Osteoblast (primary cell): Measurements from ENCODE around the gene KCNQ5. TPM values are rescaled to one million over a fixed set of nuclear protein-coding genes. Genes with fewer than 3 reads are reported as not detected.

Experiments used
- DNase-seq: peaks from one replicate; pipeline ENCODE4 v3.0.0; 2011; ENCODE audit warnings: low spot score, mixed read lengths; ENCODE audit not compliant: insufficient read length; ENCODE audit errors: missing footprints
- H2AFZ ChIP-seq: 2 replicates; pipeline ENCODE4 v1.6.0; 2011; ENCODE audit warnings: mild to moderate bottlenecking, low read length
- H3K27ac ChIP-seq: 2 replicates; pipeline ENCODE4 v1.5.1; 2011; ENCODE audit warnings: mild to moderate bottlenecking, low read depth, low read length, moderate library complexity
- H3K27me3 ChIP-seq: 2 replicates; pipeline ENCODE4 v1.6.0; 2012; ENCODE audit warnings: mild to moderate bottlenecking, control low read depth, inconsistent platforms, low read length, moderate library complexity; ENCODE audit not compliant: insufficient read depth
- H3K36me3 ChIP-seq: 2 replicates; pipeline ENCODE4 v1.5.1; 2011; ENCODE audit warnings: mild to moderate bottlenecking, low read length, control low read depth, moderate library complexity; ENCODE audit not compliant: insufficient read depth
- H3K4me1 ChIP-seq: 2 replicates; pipeline ENCODE4 v1.5.1; 2011; ENCODE audit warnings: mild to moderate bottlenecking, low read length, control low read depth, moderate library complexity; ENCODE audit not compliant: insufficient read depth
- H3K4me2 ChIP-seq: 2 replicates; pipeline ENCODE4 v1.6.0; 2011; ENCODE audit warnings: mild to moderate bottlenecking, low read length; ENCODE audit not compliant: insufficient read depth
- H3K4me3 ChIP-seq: fragments of 200-600 bp; sonication (generic); 3 replicates; pipeline ENCODE4 v1.5.1; 2012; ENCODE audit warnings: mild to moderate bottlenecking, low read length, inconsistent platforms; ENCODE audit not compliant: insufficient read depth
- H3K79me2 ChIP-seq: 2 replicates; pipeline ENCODE4 v1.6.0; 2012; ENCODE audit warnings: mild to moderate bottlenecking, low read length, control low read depth, inconsistent platforms; ENCODE audit not compliant: insufficient read depth
- H3K9me3 ChIP-seq: 2 replicates; pipeline ENCODE4 v1.5.1; 2011; ENCODE audit warnings: low read depth, low read length, control low read depth
- H4K20me1 ChIP-seq: 2 replicates; pipeline ENCODE4 v1.6.0; 2012; ENCODE audit warnings: mild to moderate bottlenecking, low read length, control low read depth; ENCODE audit not compliant: insufficient read depth
- total RNA-seq: library from RNA; depleted of rRNA; stranded (reverse); fragments of >200 nt; gene quantifications from 2 replicates; pipeline ENCODE4 v1.2.3, GENCODE V29; 2012
- TF ChIP-seq, protein P1 (sequence below): IDR thresholded peaks from 2 replicates; pipeline ENCODE4 v1.5.1; 2011; ENCODE audit warnings: mild to moderate bottlenecking, low read depth, low read length, moderate library complexity; ENCODE audit errors: extremely low read depth

KCNQ5 gene
- total RNA-seq, 1 donor, result 4.0 TPM

DNA sequence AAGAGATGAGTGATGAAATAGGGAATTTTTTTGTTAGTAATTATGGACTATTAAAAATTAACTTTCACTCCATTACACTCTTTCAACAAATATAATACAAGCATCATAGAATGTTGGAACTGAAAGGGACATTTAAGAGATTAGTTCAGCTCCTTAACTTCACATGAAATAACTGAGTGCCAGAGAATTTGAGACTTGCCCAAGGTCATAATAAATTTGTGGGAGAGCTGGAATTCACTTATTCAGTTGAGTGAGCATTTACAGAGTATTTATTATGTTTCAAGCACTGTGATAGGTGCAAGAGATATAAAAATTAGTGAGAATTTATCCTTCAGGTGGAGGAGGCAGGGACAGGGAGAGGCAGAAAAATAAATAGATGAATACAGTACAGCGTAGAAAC, 154.6 kb downstream of the KCNQ5 start:
- no peak overlapping the region for H3K4me3 ChIP-seq
- H3K4me1 ChIP-seq, result no peaks in the 10 kb centered on the region
- DNase-seq, result no peak
- no peaks in the 10 kb centered on the region for H3K79me2 ChIP-seq
- H3K36me3 ChIP-seq, result no peaks in the 10 kb centered on the region
- H3K4me2 ChIP-seq, result no peak overlapping the region
- no peaks in the 10 kb centered on the region for H3K27me3 ChIP-seq
- no peak overlapping the region for H2AFZ ChIP-seq
- no peaks in the 10 kb centered on the region for H3K9me3 ChIP-seq
- TF ChIP-seq, protein P1, sequence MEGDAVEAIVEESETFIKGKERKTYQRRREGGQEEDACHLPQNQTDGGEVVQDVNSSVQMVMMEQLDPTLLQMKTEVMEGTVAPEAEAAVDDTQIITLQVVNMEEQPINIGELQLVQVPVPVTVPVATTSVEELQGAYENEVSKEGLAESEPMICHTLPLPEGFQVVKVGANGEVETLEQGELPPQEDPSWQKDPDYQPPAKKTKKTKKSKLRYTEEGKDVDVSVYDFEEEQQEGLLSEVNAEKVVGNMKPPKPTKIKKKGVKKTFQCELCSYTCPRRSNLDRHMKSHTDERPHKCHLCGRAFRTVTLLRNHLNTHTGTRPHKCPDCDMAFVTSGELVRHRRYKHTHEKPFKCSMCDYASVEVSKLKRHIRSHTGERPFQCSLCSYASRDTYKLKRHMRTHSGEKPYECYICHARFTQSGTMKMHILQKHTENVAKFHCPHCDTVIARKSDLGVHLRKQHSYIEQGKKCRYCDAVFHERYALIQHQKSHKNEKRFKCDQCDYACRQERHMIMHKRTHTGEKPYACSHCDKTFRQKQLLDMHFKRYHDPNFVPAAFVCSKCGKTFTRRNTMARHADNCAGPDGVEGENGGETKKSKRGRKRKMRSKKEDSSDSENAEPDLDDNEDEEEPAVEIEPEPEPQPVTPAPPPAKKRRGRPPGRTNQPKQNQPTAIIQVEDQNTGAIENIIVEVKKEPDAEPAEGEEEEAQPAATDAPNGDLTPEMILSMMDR, result no peak
- H3K27ac ChIP-seq, result no peak overlapping the region
- no peaks in the 10 kb centered on the region for H4K20me1 ChIP-seq

DNA sequence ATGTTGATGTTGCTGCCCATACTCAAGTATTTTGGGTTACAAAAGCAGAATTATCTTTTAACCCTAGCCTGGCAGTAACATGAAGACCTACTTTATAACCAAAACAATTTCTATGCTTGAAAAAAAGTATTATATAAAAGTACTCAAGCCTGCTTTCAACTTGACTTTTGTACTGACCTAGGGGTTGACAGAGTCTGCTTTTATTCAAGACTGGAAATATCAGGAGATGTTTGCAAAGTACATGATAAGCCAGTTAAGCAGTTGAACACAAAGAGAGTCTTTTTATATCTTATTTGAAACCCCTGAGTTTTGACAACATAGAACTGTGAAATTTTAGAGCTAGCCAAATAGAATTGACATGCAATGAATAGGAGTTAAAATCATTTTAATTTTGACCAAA, 159.8 kb downstream of the KCNQ5 start:
- Histone ChIP-seq H3K79me2 (no peaks in the 10 kb centered on the region), H3K4me3 (no peak overlapping the region), H3K9me3 (no peaks in the 10 kb centered on the region), H3K4me2 (no peak overlapping the region), H3K36me3 (no peaks in the 10 kb centered on the region), H2AFZ (no peak overlapping the region), H3K27me3 (no peaks in the 10 kb centered on the region), H4K20me1 (no peaks in the 10 kb centered on the region), H3K27ac (no peak overlapping the region), H3K4me1 (peaks cover 17% of the 10 kb centered on the region)
- no peak for DNase-seq
- TF ChIP-seq, protein P1, result no peak

DNA sequence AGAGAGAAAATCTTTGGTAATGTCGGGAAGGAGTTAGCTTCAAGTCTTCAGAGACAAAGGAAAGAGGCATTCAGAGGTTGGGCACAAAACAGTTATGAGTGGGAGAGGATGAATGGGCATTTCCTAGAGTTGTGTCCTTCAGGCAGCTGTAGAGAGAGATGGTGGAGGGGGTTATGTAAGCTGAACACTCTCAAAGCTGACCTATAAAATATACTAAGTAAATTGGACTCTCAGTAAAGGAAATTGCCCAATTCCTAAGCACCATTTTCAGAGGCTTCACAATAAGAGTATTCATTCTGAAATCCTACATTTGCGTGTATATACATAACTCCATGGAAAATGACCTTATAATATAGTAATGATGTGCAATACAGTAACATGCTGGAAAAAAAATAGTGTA, 161.2 kb downstream of the KCNQ5 start:
- Histone ChIP-seq H3K4me1 (peaks cover 29% of the 10 kb centered on the region), H2AFZ (no peak overlapping the region), H3K4me3 (no peak overlapping the region), H4K20me1 (no peaks in the 10 kb centered on the region), H3K9me3 (no peaks in the 10 kb centered on the region), H3K36me3 (no peaks in the 10 kb centered on the region), H3K27ac (no peak overlapping the region), H3K79me2 (no peaks in the 10 kb centered on the region), H3K27me3 (no peaks in the 10 kb centered on the region), H3K4me2 (no peak overlapping the region)
- TF ChIP-seq, protein P1, result no peak
- DNase-seq, result no peak

DNA sequence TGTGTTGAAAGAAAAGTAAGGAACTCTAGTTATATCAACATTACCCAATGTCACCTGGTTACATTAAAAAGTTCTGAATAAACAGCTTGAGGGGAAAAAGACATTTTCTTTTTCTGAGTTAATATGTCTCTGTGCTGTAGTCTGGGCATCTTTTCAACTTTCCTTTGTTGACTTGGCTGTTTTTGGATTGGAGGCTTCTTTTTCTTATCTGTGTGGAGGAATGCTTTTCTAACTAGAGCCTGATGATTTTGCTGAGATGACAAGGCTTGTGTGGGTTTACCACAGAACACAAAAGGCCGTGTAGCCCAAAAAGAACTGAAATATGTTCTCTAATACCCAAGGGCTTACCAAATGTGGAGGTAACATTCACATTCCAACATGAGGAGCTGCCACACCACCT, 161.8 kb downstream of the KCNQ5 start:
- no peaks in the 10 kb centered on the region for H3K27me3 ChIP-seq
- no peaks in the 10 kb centered on the region for H3K79me2 ChIP-seq
- TF ChIP-seq, protein P1, result no peak
- no peaks in the 10 kb centered on the region for H4K20me1 ChIP-seq
- peak overlapping the region; percentile 56 for H3K4me2 ChIP-seq
- H3K4me3 ChIP-seq, result no peak overlapping the region
- no peaks in the 10 kb centered on the region for H3K9me3 ChIP-seq
- peaks cover 32% of the 10 kb centered on the region for H3K4me1 ChIP-seq
- H3K27ac ChIP-seq, result peak overlapping the region; percentile 74
- DNase-seq, result peak; percentile 60
- H3K36me3 ChIP-seq, result no peaks in the 10 kb centered on the region
- H2AFZ ChIP-seq, result no peak overlapping the region
